NCI-H2196 treated with DMSO at 0.1 percent for 48 hours (cell line): ENCODE results near the gene FAM43A.

Source experiments
- DNase-seq: peaks from one replicate; lab custom pipeline; 2025; ENCODE audit not compliant: unreplicated experiment; lab: John Stamatoyannopoulos, UW

Gene FAM43A

DNA sequence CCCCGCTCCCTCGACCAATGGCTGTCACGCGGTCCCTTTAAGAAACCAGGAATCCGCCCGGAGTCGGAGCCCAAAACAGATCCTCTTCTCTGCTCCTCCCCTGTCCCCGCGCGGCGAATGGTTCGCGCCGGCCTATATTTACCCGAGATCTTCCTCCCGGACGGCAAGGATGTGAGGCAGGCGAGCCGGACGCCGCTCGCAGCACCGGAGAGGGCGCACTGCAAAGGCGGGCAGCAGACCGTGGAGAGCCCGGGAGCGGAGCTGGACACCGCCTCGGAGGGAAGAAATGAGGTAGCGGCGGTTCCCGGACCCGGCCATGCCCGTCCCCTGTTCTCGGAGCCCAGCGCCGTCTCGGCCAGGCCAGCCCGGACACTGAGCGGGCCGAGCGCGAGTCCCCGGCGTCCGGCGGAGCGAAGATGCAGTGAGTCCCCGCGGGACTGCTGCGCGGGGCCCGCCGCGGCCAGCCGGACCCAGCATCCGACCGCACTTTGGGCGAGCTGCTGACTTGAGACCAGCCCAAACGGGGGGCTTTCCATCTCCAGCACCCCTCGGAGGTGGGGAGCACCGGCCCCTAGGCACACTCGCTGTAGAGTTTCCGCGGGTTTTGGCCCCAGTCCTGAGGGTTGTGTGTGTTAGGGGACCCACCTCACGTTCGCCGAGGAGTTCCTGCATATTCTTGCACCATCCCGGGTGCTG, at the start of gene FAM43A:
Gene FAM43A (plus strand): TSS at position 166 of the 696 bp plus-strand sequence. CDS start 944 bp downstream, outside the sequence.
- peak; percentile 94 for DNase-seq

DNA sequence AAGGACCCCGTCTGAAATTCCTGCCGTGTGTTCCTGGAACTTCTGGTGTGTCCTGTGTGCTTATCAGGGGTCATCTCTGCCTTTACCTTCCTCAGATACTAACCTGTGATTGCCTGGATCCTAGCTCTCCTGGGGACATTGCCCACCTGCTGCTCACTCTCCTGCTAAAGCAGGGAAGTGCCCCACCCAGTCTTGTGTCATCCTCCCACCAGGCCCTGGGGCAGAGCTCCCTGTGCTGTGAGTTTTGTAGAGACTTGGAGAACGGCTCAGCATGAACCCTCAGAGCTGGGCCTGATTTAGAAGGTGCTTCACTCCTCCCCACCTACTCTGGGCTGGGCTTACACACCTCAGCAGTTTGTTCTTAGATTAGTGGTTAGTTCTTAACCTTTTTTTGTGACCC, 48.6 kb upstream of the FAM43A start:
- DNase-seq = no peak

DNA sequence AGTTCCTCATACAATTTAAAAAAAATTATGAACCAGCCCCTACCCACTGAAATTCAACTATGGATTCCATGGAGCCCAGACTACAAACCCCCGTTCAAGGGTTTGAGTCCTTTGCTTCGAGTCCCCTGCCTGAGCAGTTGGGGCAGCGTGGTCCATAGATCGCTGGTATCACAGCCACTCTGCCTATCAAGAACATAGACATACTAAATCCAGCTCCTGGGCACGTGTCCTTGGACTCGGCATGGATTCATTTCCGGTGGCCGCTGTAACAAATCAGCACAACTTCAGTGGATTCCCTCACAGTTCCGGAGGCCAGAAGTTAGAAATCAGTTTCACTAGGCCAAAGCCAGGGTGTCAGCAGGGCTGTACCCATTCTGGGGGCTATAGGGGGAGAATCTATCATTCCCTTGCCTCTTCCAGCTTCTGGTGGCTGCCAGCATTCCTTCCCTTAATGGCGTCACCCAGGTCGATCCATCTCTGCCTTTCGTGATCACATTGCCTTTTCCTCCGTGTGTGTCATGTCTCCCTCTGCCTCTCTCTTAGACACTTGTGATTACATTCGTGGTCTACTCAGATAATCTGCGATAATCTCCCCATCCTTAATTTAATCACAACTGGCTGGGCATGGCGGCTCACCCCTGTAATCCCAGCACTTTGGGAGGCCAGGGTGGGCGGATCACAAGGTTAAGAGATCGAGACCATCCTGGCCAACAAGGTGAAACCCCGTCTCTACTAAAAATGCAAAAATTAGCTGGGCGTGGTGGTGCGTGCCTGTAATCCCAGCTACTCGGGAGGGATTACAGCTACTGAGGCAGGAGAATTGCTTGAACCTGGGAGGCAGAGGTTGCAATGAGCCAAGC, 47.9 kb upstream of the FAM43A start:
- DNase-seq = no peak

GRCh38 chr3:194638991-194639605, 46.6 kb upstream of the FAM43A start:
- no peak for DNase-seq

- no peak for DNase-seq
These were observed 44.9 kb upstream of the FAM43A start for GRCh38 chr3:194640829-194641228.

GRCh38 chr3:194642769-194643168, 42.9 kb upstream of the FAM43A start:
- DNase-seq = no peak

- DNase-seq = no peak
These were observed 37.9 kb upstream of the FAM43A start for GRCh38 chr3:194647747-194648146.

GRCh38 chr3:194654443-194654842, 31.2 kb upstream of the FAM43A start:
- no peak for DNase-seq

DNA sequence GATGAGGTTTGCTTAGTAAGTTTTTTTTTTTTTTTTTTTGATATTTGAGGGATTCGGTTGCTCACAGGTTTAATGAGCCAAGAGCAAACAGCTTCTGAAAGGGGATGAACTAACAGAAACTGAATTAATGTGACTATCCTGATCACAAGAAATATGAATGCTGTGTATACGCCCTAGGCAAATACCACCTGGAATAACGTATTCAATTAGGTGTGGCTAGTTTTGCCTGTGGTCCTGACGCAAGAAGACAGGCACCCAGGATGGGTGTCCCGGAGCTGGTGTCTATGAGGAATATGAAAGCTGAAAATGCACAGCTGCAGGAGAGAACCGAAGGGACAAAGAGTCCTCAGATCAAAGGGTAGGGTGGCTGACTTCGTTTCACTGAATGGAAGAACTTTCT, 28.2 kb upstream of the FAM43A start:
- no peak for DNase-seq

DNA sequence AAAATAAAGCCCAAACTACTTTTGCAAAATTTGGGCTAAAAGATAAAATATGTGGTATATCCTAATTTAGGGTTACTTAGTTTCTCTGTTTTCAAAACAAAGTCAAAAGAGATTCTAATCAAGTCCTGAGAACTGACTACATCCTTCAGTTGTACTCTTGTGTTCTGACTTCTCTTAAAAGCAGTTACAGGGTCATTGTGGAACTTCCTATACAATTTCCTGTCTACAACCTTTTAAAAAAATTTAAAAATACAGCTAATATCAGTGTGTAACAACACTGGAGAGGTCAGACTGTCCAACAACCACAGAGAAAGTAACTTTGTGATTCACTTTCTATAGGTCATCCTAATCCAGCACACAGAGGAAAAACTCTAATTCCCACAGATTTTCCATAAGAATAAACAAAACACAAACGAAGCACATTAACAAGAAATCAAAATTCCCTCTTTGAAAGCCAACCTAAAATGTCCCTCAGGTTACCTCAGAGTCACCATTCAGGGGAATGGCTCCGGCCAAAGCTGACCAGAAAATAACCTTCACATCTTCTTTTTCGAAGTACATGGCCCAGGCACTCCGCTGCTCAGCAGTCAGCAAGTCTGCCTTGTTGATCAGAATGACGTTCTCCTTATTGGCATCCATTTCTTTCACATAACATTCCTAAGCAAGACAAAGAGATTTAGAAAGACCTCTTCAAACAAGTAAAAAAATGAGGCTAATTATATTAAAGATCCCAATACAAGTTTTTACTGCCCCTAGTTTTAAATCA, 27.0 kb upstream of the FAM43A start:
- DNase-seq = no peak

GRCh38 chr3:194659778-194660177, 25.9 kb upstream of the FAM43A start:
- DNase-seq = no peak

DNA sequence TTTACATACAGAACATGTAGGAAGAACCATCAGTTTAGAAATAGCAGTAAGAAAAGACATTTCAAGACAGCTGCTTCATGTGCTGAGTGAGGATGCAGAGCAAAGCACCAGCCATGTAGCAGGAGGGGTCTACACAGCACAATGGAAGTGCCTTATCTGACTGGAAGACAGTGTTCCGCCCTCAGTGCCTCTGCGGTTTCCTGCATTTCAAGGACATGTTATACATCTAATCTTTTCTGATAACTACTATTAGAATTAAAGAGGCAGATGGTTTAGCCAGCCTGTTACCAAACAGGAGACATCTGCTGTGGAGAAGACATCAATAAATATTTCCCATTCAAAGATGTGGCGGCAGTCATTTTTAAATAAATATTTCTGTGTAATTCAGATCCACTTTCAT, 24.3 kb upstream of the FAM43A start:
- no peak for DNase-seq

- no peak for DNase-seq
These were observed 23.7 kb upstream of the FAM43A start for GRCh38 chr3:194661946-194662345.

DNA sequence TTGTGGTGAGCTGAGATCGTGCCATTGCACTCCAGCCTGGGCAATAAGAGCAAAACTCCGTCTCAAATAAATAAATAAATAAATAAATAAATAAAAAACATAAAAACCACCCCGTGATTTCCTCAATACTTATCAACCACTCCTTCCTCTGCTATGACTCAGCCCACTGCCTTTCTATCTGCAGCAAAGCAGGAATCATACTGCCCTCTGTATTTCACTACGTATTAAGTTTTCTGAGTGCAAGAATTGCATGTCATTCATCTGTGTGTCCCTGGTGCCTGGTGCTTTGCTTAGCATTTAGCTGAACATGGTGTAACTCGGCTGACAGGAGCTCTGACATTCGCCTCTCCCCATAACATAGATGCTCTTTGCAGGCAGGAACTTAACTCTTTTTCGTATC, 20.8 kb upstream of the FAM43A start:
- DNase-seq = no peak

- DNase-seq = no peak
These were observed 18.3 kb upstream of the FAM43A start for GRCh38 chr3:194667363-194667762.

- peak; percentile 54 for DNase-seq
These were observed 14.2 kb upstream of the FAM43A start for GRCh38 chr3:194671511-194671899.

DNA sequence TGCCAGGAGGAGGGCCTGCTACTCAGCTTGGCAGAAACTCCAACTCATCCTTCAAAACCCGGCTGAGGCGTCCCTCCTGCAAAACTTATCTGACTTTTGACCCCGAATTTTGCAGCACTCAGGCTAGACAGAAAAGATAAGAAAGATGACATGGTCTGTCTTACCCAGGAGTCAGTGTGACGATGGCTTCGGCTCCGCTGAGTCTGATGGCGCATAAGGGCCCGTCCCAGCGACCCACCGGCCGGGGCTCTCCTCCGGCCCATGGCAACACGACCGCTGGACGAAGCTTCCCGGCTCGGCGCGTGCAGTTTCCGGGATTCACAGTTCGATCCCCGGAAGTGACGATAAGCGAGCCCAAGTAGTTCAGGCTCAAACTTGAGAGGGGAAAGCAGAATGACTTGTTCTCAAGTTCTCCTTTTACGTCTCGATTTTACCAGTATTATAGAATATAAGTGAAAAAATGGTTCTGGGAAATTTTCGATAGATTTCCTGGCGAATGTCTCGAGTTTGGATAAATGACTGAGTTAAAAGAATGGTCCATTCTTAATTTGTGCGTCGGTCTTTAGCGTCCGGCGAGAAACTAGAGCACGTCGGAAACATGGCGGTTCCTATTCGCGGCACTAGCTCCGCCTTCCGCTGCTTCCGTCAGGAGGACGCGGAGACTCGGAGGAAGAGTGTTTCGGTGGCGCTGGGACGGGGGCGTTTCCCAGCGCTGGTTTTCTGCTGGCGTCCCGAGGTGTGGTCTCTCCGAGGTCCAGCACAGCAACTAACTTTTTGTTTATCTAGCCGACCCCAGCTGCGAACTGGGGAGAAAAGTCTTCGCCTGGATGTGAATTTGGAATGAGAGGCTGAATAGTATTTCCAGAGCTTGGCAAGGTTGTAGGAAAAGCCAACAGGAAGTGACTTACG, 13.5 kb upstream of the FAM43A start, which contains the start of gene LSG1:
Gene LSG1 (minus strand): TSS at position 292 of the 909 bp plus-strand sequence. CDS start 29 bp downstream, at position 263.
- peak; percentile 99 for DNase-seq

GRCh38 chr3:194672876-194673275, 12.8 kb upstream of the FAM43A start:
- no peak for DNase-seq

DNA sequence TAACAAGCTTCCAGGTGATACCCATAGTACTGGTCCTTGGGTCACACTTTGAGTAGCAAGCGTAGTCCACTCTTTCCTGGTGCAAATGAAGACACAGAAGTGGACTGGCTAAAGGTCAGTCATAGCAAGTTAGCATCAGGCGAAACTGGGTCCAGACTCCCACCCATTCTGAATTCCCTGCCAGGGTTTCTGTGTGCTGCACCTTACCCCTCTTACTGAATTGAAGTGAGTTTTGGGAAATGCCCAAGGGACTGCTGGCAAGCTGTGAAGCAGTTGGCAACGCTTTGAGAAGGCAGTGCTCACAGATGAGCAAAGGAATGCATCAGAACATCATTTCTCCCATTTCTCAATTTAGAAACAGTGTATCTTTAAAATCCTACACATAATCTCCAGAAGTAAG, 11.9 kb upstream of the FAM43A start:
- no peak for DNase-seq

DNA sequence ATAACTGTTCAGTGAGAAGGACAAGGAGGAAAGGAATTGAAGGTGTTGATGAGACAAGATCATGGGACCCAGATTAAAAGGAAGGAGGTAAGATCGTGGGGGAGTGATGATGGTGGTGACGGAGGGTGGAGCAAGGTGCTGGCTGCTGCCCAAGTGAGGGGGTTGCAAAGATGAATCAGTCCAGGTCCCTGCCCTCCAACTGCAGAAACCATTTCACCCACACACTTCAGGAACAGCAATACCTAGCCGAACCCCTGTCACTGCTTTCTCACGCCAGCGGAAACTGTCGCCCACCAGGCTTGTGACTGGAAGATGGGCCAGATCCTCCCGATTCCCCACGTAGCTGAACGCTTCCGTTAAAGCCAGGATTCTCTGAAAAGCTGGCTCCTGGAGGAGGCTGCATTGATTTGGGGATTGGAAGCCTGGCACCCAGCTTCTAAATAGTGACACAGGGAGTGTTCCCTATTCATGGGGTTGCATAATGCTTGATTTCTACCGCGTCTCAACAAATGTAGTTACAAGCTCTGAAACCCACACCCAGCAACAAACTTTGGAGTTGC, 10.5 kb upstream of the FAM43A start:
- DNase-seq = no peak
